HCT116 (cell line): ENCODE results near the gene PIGM. TPM values are rescaled to one million over a fixed set of nuclear protein-coding genes. Genes with fewer than 3 reads are reported as not detected.

Source experiments
- ATAC-seq: fragments of 200-7000 bp; cut with Tn5 transposase; 2 replicates; pipeline ENCODE4 v1.9.1; 2020; ENCODE audit warnings: mild to moderate bottlenecking, moderate library complexity
- BruUV-seq: library from RNA; stranded (reverse); fragments of 400-500 nt; replicated peaks from 2 replicates; lab custom pipeline; 2021; lab: Mats Ljungman, UMichigan
- CTCF ChIA-PET: fragments of 300-600 bp; sonication (Branson Sonifier 250); formaldehyde crosslinking; loops from one replicate; lab custom pipeline; 2021; ENCODE audit warnings: antibody characterized with exemption; lab: Charles Lee
- POLR2A ChIA-PET: fragments of 300-600, 350-600 bp; sonication (Branson Sonifier 250); formaldehyde crosslinking; loops from one replicate; lab custom pipeline; 2021; ENCODE audit warnings: antibody characterized with exemption; lab: Charles Lee
- RAD21 ChIA-PET, 2 experiments: fragments of 300-600 bp; sonication (Branson Sonifier 250); formaldehyde crosslinking; loops; one replicate each; lab custom pipeline; 2023; ENCODE audit warnings: low total read pairs in 2 of 2; ENCODE audit not compliant: uncharacterized antibody in 2 of 2, unreplicated experiment in 2 of 2, low non-redundant PET in 1 of 2; lab: Charles Lee
- DNase-seq: peaks from one replicate; pipeline ENCODE4 v3.0.0-alpha.2; 2010; ENCODE audit warnings: low read depth, low spot score
- H2AFZ ChIP-seq: fragments of 200-600 bp; shearing (Covaris generic), sonication (generic); 2 replicates; pipeline ENCODE4 v1.6.1; 2017; ENCODE audit warnings: low read depth, mixed run types, mixed read lengths, antibody characterized with exemption, low read length; ENCODE audit not compliant: poor library complexity, severe bottlenecking
- H3K27ac ChIP-seq: 2 replicates; pipeline ENCODE4 v1.5.1; 2012; ENCODE audit warnings: low read depth, low read length
- H3K27me3 ChIP-seq: fragments of 200-600 bp; sonication (generic); 2 replicates; pipeline ENCODE4 v1.6.1; 2016; ENCODE audit warnings: mixed run types, low read length, mixed read lengths; ENCODE audit not compliant: insufficient read depth
- H3K36me3 ChIP-seq, 2 experiments: fragments of 200-500 bp in 1 of 2; fragments of 200-600 bp in 1 of 2; sonication (Bioruptor generic) in 1 of 2; sonication (generic) in 1 of 2; 2 replicates each; pipeline versions ENCODE4 v1.5.1 to v1.6.1; 2014 to 2016; ENCODE audit warnings: low read length in 2 of 2, inconsistent platforms in 1 of 2, mixed read lengths in 1 of 2, mixed run types in 1 of 2; ENCODE audit not compliant: insufficient read depth in 2 of 2, control insufficient read depth in 1 of 2
- H3K4me1 ChIP-seq, 2 experiments: fragments of 200-600 bp in 1 of 2; sonication (generic) in 1 of 2; 2 replicates each; pipeline versions ENCODE4 v1.5.1 to v1.6.1; 2012 to 2017; ENCODE audit warnings: low read length in 2 of 2, inconsistent platforms in 1 of 2, mild to moderate bottlenecking in 1 of 2, mixed read lengths in 1 of 2, mixed run types in 1 of 2, moderate library complexity in 1 of 2; ENCODE audit not compliant: insufficient read depth in 2 of 2, control insufficient read depth in 1 of 2
- H3K4me2 ChIP-seq: fragments of 200-600 bp; sonication (generic); 2 replicates; pipeline ENCODE4 v1.6.1; 2017; ENCODE audit warnings: mixed run types, low read length, mixed read lengths
- H3K4me3 ChIP-seq, 2 experiments: fragments of 200-600 bp in 1 of 2; sonication (generic) in 1 of 2; replicated peaks in 1 of 2; 2 replicates each; pipeline ENCODE4 v1.5.1; 2011 to 2016; ENCODE audit warnings: low read length in 2 of 2, control low read depth in 1 of 2, low read depth in 1 of 2, mild to moderate bottlenecking in 1 of 2, mixed read lengths in 1 of 2, mixed run types in 1 of 2
- H3K79me2 ChIP-seq: fragments of 200-600 bp; sonication (generic); 2 replicates; pipeline ENCODE4 v1.6.1; 2017; ENCODE audit warnings: mild to moderate bottlenecking, mixed run types, low read length, moderate library complexity, mixed read lengths; ENCODE audit not compliant: insufficient read depth
- H3K9ac ChIP-seq: fragments of 200-600 bp; sonication (generic); 2 replicates; pipeline ENCODE4 v1.6.1; 2016; ENCODE audit warnings: low read length, mixed read lengths
- H3K9me2 ChIP-seq: fragments of 200-600 bp; sonication (generic), shearing (Covaris generic); 2 replicates; pipeline ENCODE4 v1.6.1; 2017; ENCODE audit warnings: mixed run types, mild to moderate bottlenecking, moderate library complexity; ENCODE audit not compliant: insufficient read depth
- H3K9me3 ChIP-seq, 2 experiments: fragments of 200-500 bp in 1 of 2; fragments of 200-600 bp in 1 of 2; sonication (Bioruptor generic) in 1 of 2; sonication (generic) in 1 of 2; 2 replicates each; pipeline ENCODE4 v1.6.1; 2014 to 2017; ENCODE audit warnings: low read length in 2 of 2, mixed read lengths in 2 of 2, inconsistent platforms in 1 of 2, low read depth in 1 of 2, mild to moderate bottlenecking in 1 of 2, mixed run types in 1 of 2, moderate library complexity in 1 of 2; ENCODE audit not compliant: control insufficient read depth in 1 of 2, insufficient read depth in 1 of 2
- H4K20me1 ChIP-seq: fragments of 200-600 bp; sonication (generic), shearing (Covaris generic); 2 replicates; pipeline ENCODE4 v1.6.1; 2017; ENCODE audit warnings: mixed run types, mild to moderate bottlenecking, moderate library complexity; ENCODE audit not compliant: insufficient read depth
- ATF3 ChIP-seq: IDR thresholded peaks from 2 replicates; pipeline ENCODE4 v1.6.1; 2012
- CBX3 ChIP-seq: IDR thresholded peaks from 2 replicates; pipeline ENCODE4 v1.6.1; 2012; ENCODE audit warnings: low read depth
- CEBPB ChIP-seq: IDR thresholded peaks from 2 replicates; pipeline ENCODE4 v1.6.1; 2012; ENCODE audit warnings: low read depth
- CTCF ChIP-seq, 3 experiments: fragments of 200-600 bp in 1 of 3; sonication (generic) in 1 of 3; IDR thresholded peaks in 2 of 3; conservative IDR thresholded peaks in 1 of 3; 2 replicates each; pipeline ENCODE4 v1.5.1; 2012 to 2017; ENCODE audit warnings: low read depth in 2 of 3, low read length in 2 of 3, antibody characterized with exemption in 1 of 3, borderline replicate concordance in 1 of 3, control low read depth in 1 of 3, mild to moderate bottlenecking in 1 of 3, mixed read lengths in 1 of 3, mixed run types in 1 of 3, moderate library complexity in 1 of 3; ENCODE audit not compliant: insufficient read depth in 1 of 3
- EGR1 ChIP-seq: IDR thresholded peaks from 2 replicates; pipeline ENCODE4 v1.6.1; 2012; ENCODE audit warnings: low read depth
- EZH2 ChIP-seq: fragments of 200-600 bp; sonication (generic); IDR thresholded peaks from 2 replicates; pipeline ENCODE4 v1.6.1; 2017; ENCODE audit warnings: antibody characterized with exemption, mixed run types
- EZH2phosphoT487 ChIP-seq: fragments of 200-600 bp; IDR thresholded peaks from 2 replicates; pipeline ENCODE4 v1.6.1; 2018; ENCODE audit warnings: antibody characterized with exemption, borderline replicate concordance
- FOSL1 ChIP-seq: IDR thresholded peaks from 2 replicates; pipeline ENCODE4 v1.6.1; 2012; ENCODE audit warnings: low read depth
- JUND ChIP-seq: IDR thresholded peaks from 2 replicates; pipeline ENCODE4 v1.6.1; 2012
- POLR2AphosphoS5 ChIP-seq: IDR thresholded peaks from 2 replicates; pipeline ENCODE4 v1.6.1; 2011; ENCODE audit warnings: mild to moderate bottlenecking, low read depth, low read length, moderate library complexity
- RAD21 ChIP-seq: IDR thresholded peaks from 2 replicates; pipeline ENCODE4 v1.6.1; 2012; ENCODE audit warnings: low read depth, mild to moderate bottlenecking
- REST ChIP-seq: IDR thresholded peaks from 2 replicates; pipeline ENCODE4 v1.6.1; 2012; ENCODE audit warnings: low read depth
- SIN3A ChIP-seq: IDR thresholded peaks from 2 replicates; pipeline ENCODE4 v1.6.1; 2012; ENCODE audit warnings: low read depth
- SP1 ChIP-seq: IDR thresholded peaks from 2 replicates; pipeline ENCODE4 v1.6.1; 2012; ENCODE audit warnings: low read depth
- SRF ChIP-seq: IDR thresholded peaks from 2 replicates; pipeline ENCODE4 v1.6.1; 2012; ENCODE audit warnings: low read depth
- TCF7L2 ChIP-seq: IDR thresholded peaks from 2 replicates; pipeline ENCODE4 v1.7.0; 2011; ENCODE audit warnings: borderline replicate concordance, inconsistent platforms; ENCODE audit not compliant: insufficient read depth, insufficient read length; ENCODE audit errors: extremely low read depth
- YY1 ChIP-seq: IDR thresholded peaks from 2 replicates; pipeline ENCODE4 v1.6.1; 2011; ENCODE audit warnings: low read length, low read depth, moderate library complexity, mild to moderate bottlenecking; ENCODE audit not compliant: insufficient replicate concordance; ENCODE audit errors: extremely low read depth
- ZFX ChIP-seq: fragments of 450-650 bp; IDR thresholded peaks from 2 replicates; pipeline ENCODE4 v1.6.1; 2017
- ZNF274 ChIP-seq: fragments of 200-500 bp; sonication (Bioruptor generic); IDR thresholded peaks from 2 replicates; pipeline ENCODE4 v1.6.1; 2014; ENCODE audit warnings: mild to moderate bottlenecking, low read depth, low read length, inconsistent platforms
- intact Hi-C: fragments of 100-400 bp; cut with micrococcal nuclease; formaldehyde crosslinking; loops from 2 replicates; pipeline ENCODE4 v1.10.0; 2022
- total RNA-seq: library from RNA; stranded (reverse); gene quantifications from one replicate; pipeline ENCODE4 v1.2.1, GENCODE V29; 2021; ENCODE audit not compliant: unreplicated experiment
- TF ChIP-seq, protein P1 (sequence below): IDR thresholded peaks from 2 replicates; pipeline ENCODE4 v1.6.1; 2011; ENCODE audit warnings: mild to moderate bottlenecking, low read length, moderate library complexity; ENCODE audit not compliant: insufficient replicate concordance; ENCODE audit errors: extremely low read depth

Gene PIGM
- total RNA-seq, 1 experiment from 2014 or later = 4.1 TPM

- DNase-seq (no peak), ATAC-seq (no peak)
- Histone ChIP-seq H3K79me2 (no peaks in the 10 kb centered on the region), H3K9me2 (no peaks in the 10 kb centered on the region), H2AFZ (no peak overlapping the region), H3K9me3 (no peaks in the 10 kb centered on the region), H3K36me3 (no peaks in the 10 kb centered on the region), H3K4me1 (peaks cover 4 to 6% of the 10 kb centered on the region in 2 experiments; a peak in 3 of 4 replicates), H3K27ac (no peak overlapping the region), H4K20me1 (no peaks in the 10 kb centered on the region), H3K27me3 (peaks cover 13% of the 10 kb centered on the region), H3K4me2 (no peak overlapping the region), H3K9ac (no peak overlapping the region), H3K4me3 (no peak overlapping the region)
- no peak for TF ChIP-seq SIN3A
- TF ChIP-seq YY1 = no peak
- no peak for TF ChIP-seq CTCF (IDR thresholded peaks at IDR 0.05 in 2 of 3, conservative IDR thresholded peaks at IDR 0.05 in 1 of 3; ENCODE audit: borderline replicate concordance in 1 of 3, insufficient read depth in 1 of 3, low read depth in 2 of 3, low read length in 2 of 3)
- no peak for TF ChIP-seq EGR1
- TF ChIP-seq JUND = no peak
- TF ChIP-seq, protein P1, sequence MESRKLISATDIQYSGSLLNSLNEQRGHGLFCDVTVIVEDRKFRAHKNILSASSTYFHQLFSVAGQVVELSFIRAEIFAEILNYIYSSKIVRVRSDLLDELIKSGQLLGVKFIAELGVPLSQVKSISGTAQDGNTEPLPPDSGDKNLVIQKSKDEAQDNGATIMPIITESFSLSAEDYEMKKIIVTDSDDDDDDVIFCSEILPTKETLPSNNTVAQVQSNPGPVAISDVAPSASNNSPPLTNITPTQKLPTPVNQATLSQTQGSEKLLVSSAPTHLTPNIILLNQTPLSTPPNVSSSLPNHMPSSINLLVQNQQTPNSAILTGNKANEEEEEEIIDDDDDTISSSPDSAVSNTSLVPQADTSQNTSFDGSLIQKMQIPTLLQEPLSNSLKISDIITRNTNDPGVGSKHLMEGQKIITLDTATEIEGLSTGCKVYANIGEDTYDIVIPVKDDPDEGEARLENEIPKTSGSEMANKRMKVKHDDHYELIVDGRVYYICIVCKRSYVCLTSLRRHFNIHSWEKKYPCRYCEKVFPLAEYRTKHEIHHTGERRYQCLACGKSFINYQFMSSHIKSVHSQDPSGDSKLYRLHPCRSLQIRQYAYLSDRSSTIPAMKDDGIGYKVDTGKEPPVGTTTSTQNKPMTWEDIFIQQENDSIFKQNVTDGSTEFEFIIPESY = no peak
- no peak for TF ChIP-seq TCF7L2
- TF ChIP-seq REST = no peak
- TF ChIP-seq SP1 = no peak
- no peak for TF ChIP-seq RAD21
- no peak for TF ChIP-seq ZNF274
- TF ChIP-seq CBX3 = no peak
- no peak for TF ChIP-seq POLR2AphosphoS5
- no peak for TF ChIP-seq SRF
- no peak for TF ChIP-seq EZH2
- no peak for TF ChIP-seq ZFX
- no peak for TF ChIP-seq ATF3
- TF ChIP-seq EZH2phosphoT487 = no peak
- no peak for TF ChIP-seq CEBPB
- no peak for TF ChIP-seq FOSL1
- intact Hi-C loops = loop anchor here (1.0 kb wide), 1 partner anchor 33 kb away; no protein-coding TSS in a partner anchor
- RAD21 ChIA-PET = interaction anchor here (1.2 to 1.8 kb wide), 2 partner anchors 35 to 55 kb away, joined by 3 to 5 read pairs; partner anchors contain the start of gene KCNJ9 (in 1 of the 2)
- POLR2A ChIA-PET = no interaction called here
- no TSS peak for BruUV-seq
- CTCF ChIA-PET = interaction anchor here (0.6 to 2.9 kb wide), 18 partner anchors 9 to 1920 kb away, joined by 3 to 33 read pairs (median 6); partner anchors contain the start of genes IGSF8 and PIGM
Measured at GRCh38 chr1:160045653-160046052, 13.9 kb upstream of the PIGM start.
